HCT116 (cell line): ENCODE data around the gene FGF11. TPM values are rescaled to one million over a fixed set of nuclear protein-coding genes. Genes with fewer than 3 reads are reported as not detected.

Experiments
- ATAC-seq: fragments of 200-7000 bp; cut with Tn5 transposase; 2 replicates; pipeline ENCODE4 v1.9.1; 2020; ENCODE audit warnings: mild to moderate bottlenecking, moderate library complexity
- BruUV-seq: library from RNA; stranded (reverse); fragments of 400-500 nt; replicated peaks from 2 replicates; lab custom pipeline; 2021; lab: Mats Ljungman, UMichigan
- CTCF ChIA-PET: fragments of 300-600 bp; sonication (Branson Sonifier 250); formaldehyde crosslinking; loops from one replicate; lab custom pipeline; 2021; ENCODE audit warnings: antibody characterized with exemption; lab: Charles Lee
- POLR2A ChIA-PET: fragments of 300-600, 350-600 bp; sonication (Branson Sonifier 250); formaldehyde crosslinking; loops from one replicate; lab custom pipeline; 2021; ENCODE audit warnings: antibody characterized with exemption; lab: Charles Lee
- RAD21 ChIA-PET, 2 experiments: fragments of 300-600 bp; sonication (Branson Sonifier 250); formaldehyde crosslinking; loops; one replicate each; lab custom pipeline; 2023; ENCODE audit warnings: low total read pairs in 2 of 2; ENCODE audit not compliant: uncharacterized antibody in 2 of 2, unreplicated experiment in 2 of 2, low non-redundant PET in 1 of 2; lab: Charles Lee
- DNase-seq: peaks from one replicate; pipeline ENCODE4 v3.0.0-alpha.2; 2010; ENCODE audit warnings: low read depth, low spot score
- H2AFZ ChIP-seq: fragments of 200-600 bp; shearing (Covaris generic), sonication (generic); 2 replicates; pipeline ENCODE4 v1.6.1; 2017; ENCODE audit warnings: low read depth, mixed run types, mixed read lengths, antibody characterized with exemption, low read length; ENCODE audit not compliant: poor library complexity, severe bottlenecking
- H3K27ac ChIP-seq: 2 replicates; pipeline ENCODE4 v1.5.1; 2012; ENCODE audit warnings: low read depth, low read length
- H3K27me3 ChIP-seq: fragments of 200-600 bp; sonication (generic); 2 replicates; pipeline ENCODE4 v1.6.1; 2016; ENCODE audit warnings: mixed run types, low read length, mixed read lengths; ENCODE audit not compliant: insufficient read depth
- H3K36me3 ChIP-seq, 2 experiments: fragments of 200-500 bp in 1 of 2; fragments of 200-600 bp in 1 of 2; sonication (Bioruptor generic) in 1 of 2; sonication (generic) in 1 of 2; 2 replicates each; pipeline versions ENCODE4 v1.5.1 to v1.6.1; 2014 to 2016; ENCODE audit warnings: low read length in 2 of 2, inconsistent platforms in 1 of 2, mixed read lengths in 1 of 2, mixed run types in 1 of 2; ENCODE audit not compliant: insufficient read depth in 2 of 2, control insufficient read depth in 1 of 2
- H3K4me1 ChIP-seq, 2 experiments: fragments of 200-600 bp in 1 of 2; sonication (generic) in 1 of 2; 2 replicates each; pipeline versions ENCODE4 v1.5.1 to v1.6.1; 2012 to 2017; ENCODE audit warnings: low read length in 2 of 2, inconsistent platforms in 1 of 2, mild to moderate bottlenecking in 1 of 2, mixed read lengths in 1 of 2, mixed run types in 1 of 2, moderate library complexity in 1 of 2; ENCODE audit not compliant: insufficient read depth in 2 of 2, control insufficient read depth in 1 of 2
- H3K4me2 ChIP-seq: fragments of 200-600 bp; sonication (generic); 2 replicates; pipeline ENCODE4 v1.6.1; 2017; ENCODE audit warnings: mixed run types, low read length, mixed read lengths
- H3K4me3 ChIP-seq, 2 experiments: fragments of 200-600 bp in 1 of 2; sonication (generic) in 1 of 2; replicated peaks in 1 of 2; 2 replicates each; pipeline ENCODE4 v1.5.1; 2011 to 2016; ENCODE audit warnings: low read length in 2 of 2, control low read depth in 1 of 2, low read depth in 1 of 2, mild to moderate bottlenecking in 1 of 2, mixed read lengths in 1 of 2, mixed run types in 1 of 2
- H3K79me2 ChIP-seq: fragments of 200-600 bp; sonication (generic); 2 replicates; pipeline ENCODE4 v1.6.1; 2017; ENCODE audit warnings: mild to moderate bottlenecking, mixed run types, low read length, moderate library complexity, mixed read lengths; ENCODE audit not compliant: insufficient read depth
- H3K9ac ChIP-seq: fragments of 200-600 bp; sonication (generic); 2 replicates; pipeline ENCODE4 v1.6.1; 2016; ENCODE audit warnings: low read length, mixed read lengths
- H3K9me2 ChIP-seq: fragments of 200-600 bp; sonication (generic), shearing (Covaris generic); 2 replicates; pipeline ENCODE4 v1.6.1; 2017; ENCODE audit warnings: mixed run types, mild to moderate bottlenecking, moderate library complexity; ENCODE audit not compliant: insufficient read depth
- H3K9me3 ChIP-seq, 2 experiments: fragments of 200-500 bp in 1 of 2; fragments of 200-600 bp in 1 of 2; sonication (Bioruptor generic) in 1 of 2; sonication (generic) in 1 of 2; 2 replicates each; pipeline ENCODE4 v1.6.1; 2014 to 2017; ENCODE audit warnings: low read length in 2 of 2, mixed read lengths in 2 of 2, inconsistent platforms in 1 of 2, low read depth in 1 of 2, mild to moderate bottlenecking in 1 of 2, mixed run types in 1 of 2, moderate library complexity in 1 of 2; ENCODE audit not compliant: control insufficient read depth in 1 of 2, insufficient read depth in 1 of 2
- H4K20me1 ChIP-seq: fragments of 200-600 bp; sonication (generic), shearing (Covaris generic); 2 replicates; pipeline ENCODE4 v1.6.1; 2017; ENCODE audit warnings: mixed run types, mild to moderate bottlenecking, moderate library complexity; ENCODE audit not compliant: insufficient read depth
- ATF3 ChIP-seq: IDR thresholded peaks from 2 replicates; pipeline ENCODE4 v1.6.1; 2012
- CBX3 ChIP-seq: IDR thresholded peaks from 2 replicates; pipeline ENCODE4 v1.6.1; 2012; ENCODE audit warnings: low read depth
- CEBPB ChIP-seq: IDR thresholded peaks from 2 replicates; pipeline ENCODE4 v1.6.1; 2012; ENCODE audit warnings: low read depth
- CTCF ChIP-seq, 3 experiments: fragments of 200-600 bp in 1 of 3; sonication (generic) in 1 of 3; IDR thresholded peaks in 2 of 3; conservative IDR thresholded peaks in 1 of 3; 2 replicates each; pipeline ENCODE4 v1.5.1; 2012 to 2017; ENCODE audit warnings: low read depth in 2 of 3, low read length in 2 of 3, antibody characterized with exemption in 1 of 3, borderline replicate concordance in 1 of 3, control low read depth in 1 of 3, mild to moderate bottlenecking in 1 of 3, mixed read lengths in 1 of 3, mixed run types in 1 of 3, moderate library complexity in 1 of 3; ENCODE audit not compliant: insufficient read depth in 1 of 3
- ELF1 ChIP-seq: IDR thresholded peaks from 2 replicates; pipeline ENCODE4 v1.6.1; 2012; ENCODE audit warnings: low read depth, borderline replicate concordance
- EZH2 ChIP-seq: fragments of 200-600 bp; sonication (generic); IDR thresholded peaks from 2 replicates; pipeline ENCODE4 v1.6.1; 2017; ENCODE audit warnings: antibody characterized with exemption, mixed run types
- EZH2phosphoT487 ChIP-seq: fragments of 200-600 bp; IDR thresholded peaks from 2 replicates; pipeline ENCODE4 v1.6.1; 2018; ENCODE audit warnings: antibody characterized with exemption, borderline replicate concordance
- FOSL1 ChIP-seq: IDR thresholded peaks from 2 replicates; pipeline ENCODE4 v1.6.1; 2012; ENCODE audit warnings: low read depth
- POLR2A ChIP-seq: IDR thresholded peaks from 2 replicates; pipeline ENCODE4 v1.7.0; 2011; ENCODE audit warnings: borderline replicate concordance; ENCODE audit not compliant: insufficient read depth, insufficient read length; ENCODE audit errors: extremely low read depth
- RAD21 ChIP-seq: IDR thresholded peaks from 2 replicates; pipeline ENCODE4 v1.6.1; 2012; ENCODE audit warnings: low read depth, mild to moderate bottlenecking
- REST ChIP-seq: IDR thresholded peaks from 2 replicates; pipeline ENCODE4 v1.6.1; 2012; ENCODE audit warnings: low read depth
- SIN3A ChIP-seq: IDR thresholded peaks from 2 replicates; pipeline ENCODE4 v1.6.1; 2012; ENCODE audit warnings: low read depth
- SRF ChIP-seq: IDR thresholded peaks from 2 replicates; pipeline ENCODE4 v1.6.1; 2012; ENCODE audit warnings: low read depth
- TCF7L2 ChIP-seq: IDR thresholded peaks from 2 replicates; pipeline ENCODE4 v1.7.0; 2011; ENCODE audit warnings: borderline replicate concordance, inconsistent platforms; ENCODE audit not compliant: insufficient read depth, insufficient read length; ENCODE audit errors: extremely low read depth
- YY1 ChIP-seq: IDR thresholded peaks from 2 replicates; pipeline ENCODE4 v1.6.1; 2011; ENCODE audit warnings: low read length, low read depth, moderate library complexity, mild to moderate bottlenecking; ENCODE audit not compliant: insufficient replicate concordance; ENCODE audit errors: extremely low read depth
- ZBTB33 ChIP-seq: IDR thresholded peaks from 2 replicates; pipeline ENCODE4 v1.6.1; 2011; ENCODE audit warnings: mild to moderate bottlenecking, low read length, moderate library complexity; ENCODE audit not compliant: insufficient replicate concordance; ENCODE audit errors: extremely low read depth
- ZNF274 ChIP-seq: fragments of 200-500 bp; sonication (Bioruptor generic); IDR thresholded peaks from 2 replicates; pipeline ENCODE4 v1.6.1; 2014; ENCODE audit warnings: mild to moderate bottlenecking, low read depth, low read length, inconsistent platforms
- intact Hi-C: fragments of 100-400 bp; cut with micrococcal nuclease; formaldehyde crosslinking; loops from 2 replicates; pipeline ENCODE4 v1.10.0; 2022
- total RNA-seq: library from RNA; stranded (reverse); gene quantifications from one replicate; pipeline ENCODE4 v1.2.1, GENCODE V29; 2021; ENCODE audit not compliant: unreplicated experiment

Gene FGF11
- total RNA-seq, 1 experiment from 2014 or later: 6.1 TPM

GRCh38 chr17:7443499-7444485, 4.5 kb downstream of the FGF11 start:
- ChIA-PET RAD21 (interaction anchor here in 1 of 2 experiments (0.8 kb wide), 1 partner anchor 8 kb away, joined by 3 read pairs; no protein-coding TSS in a partner anchor), CTCF (interaction anchor here (3.0 kb wide), 1 partner anchor 8 kb away, joined by 28 read pairs; the partner anchor contains the start of gene TMEM102), POLR2A (interaction anchor here (1.0 to 2.6 kb wide), 3 partner anchors 8 to 40 kb away, joined by 3 to 19 read pairs (median 8); partner anchors contain the start of genes TMEM102 and TMEM256)
- Histone ChIP-seq H3K4me1 (peaks cover 17 to 26% of the 10 kb centered on the region in 2 experiments), H2AFZ (no peak overlapping the region), H3K36me3 (no peaks in the 10 kb centered on the region), H4K20me1 (no peaks in the 10 kb centered on the region), H3K4me3 (no peak overlapping the region), H3K79me2 (no peaks in the 10 kb centered on the region), H3K4me2 (peak overlapping the region; percentile 98), H3K9ac (no peak overlapping the region), H3K9me3 (no peaks in the 10 kb centered on the region), H3K27ac (no peak overlapping the region), H3K27me3 (no peaks in the 10 kb centered on the region), H3K9me2 (no peaks in the 10 kb centered on the region)
- intact Hi-C loops: loop anchor here (2.0 kb wide), 2 partner anchors 41 to 117 kb away; partner anchors contain the start of genes POLR2A and SENP3
- DNase-seq (no peak), ATAC-seq (no peak)
- BruUV-seq: no TSS peak
- no peak for TF ChIP-seq ZBTB33
- no peak for TF ChIP-seq POLR2A
- TF ChIP-seq TCF7L2: no peak
- no peak for TF ChIP-seq ZNF274
- no peak for TF ChIP-seq CTCF (IDR thresholded peaks at IDR 0.05 in 2 of 3, conservative IDR thresholded peaks at IDR 0.05 in 1 of 3; ENCODE audit: borderline replicate concordance in 1 of 3, insufficient read depth in 1 of 3, low read depth in 2 of 3, low read length in 2 of 3)
- TF ChIP-seq FOSL1: no peak
- no peak for TF ChIP-seq CEBPB
- no peak for TF ChIP-seq SRF
- TF ChIP-seq YY1: no peak
- TF ChIP-seq SIN3A: no peak
- no peak for TF ChIP-seq RAD21
- no peak for TF ChIP-seq ATF3
- no peak for TF ChIP-seq EZH2
- no peak for TF ChIP-seq EZH2phosphoT487
- no peak for TF ChIP-seq ELF1
- no peak for TF ChIP-seq CBX3
- TF ChIP-seq REST: no peak
